22Rv1 (cell line): ENCODE data around the gene MAEA.

Experiments used
- CTCF ChIP-seq: fragments of 450-650 bp; IDR thresholded peaks from 2 replicates; pipeline ENCODE4 v1.5.1; 2017; ENCODE audit warnings: mild to moderate bottlenecking
- ZFX ChIP-seq: fragments of 450-650 bp; IDR thresholded peaks from 2 replicates; pipeline ENCODE4 v1.6.1; 2017; ENCODE audit warnings: antibody characterized with exemption, borderline replicate concordance

DNA sequence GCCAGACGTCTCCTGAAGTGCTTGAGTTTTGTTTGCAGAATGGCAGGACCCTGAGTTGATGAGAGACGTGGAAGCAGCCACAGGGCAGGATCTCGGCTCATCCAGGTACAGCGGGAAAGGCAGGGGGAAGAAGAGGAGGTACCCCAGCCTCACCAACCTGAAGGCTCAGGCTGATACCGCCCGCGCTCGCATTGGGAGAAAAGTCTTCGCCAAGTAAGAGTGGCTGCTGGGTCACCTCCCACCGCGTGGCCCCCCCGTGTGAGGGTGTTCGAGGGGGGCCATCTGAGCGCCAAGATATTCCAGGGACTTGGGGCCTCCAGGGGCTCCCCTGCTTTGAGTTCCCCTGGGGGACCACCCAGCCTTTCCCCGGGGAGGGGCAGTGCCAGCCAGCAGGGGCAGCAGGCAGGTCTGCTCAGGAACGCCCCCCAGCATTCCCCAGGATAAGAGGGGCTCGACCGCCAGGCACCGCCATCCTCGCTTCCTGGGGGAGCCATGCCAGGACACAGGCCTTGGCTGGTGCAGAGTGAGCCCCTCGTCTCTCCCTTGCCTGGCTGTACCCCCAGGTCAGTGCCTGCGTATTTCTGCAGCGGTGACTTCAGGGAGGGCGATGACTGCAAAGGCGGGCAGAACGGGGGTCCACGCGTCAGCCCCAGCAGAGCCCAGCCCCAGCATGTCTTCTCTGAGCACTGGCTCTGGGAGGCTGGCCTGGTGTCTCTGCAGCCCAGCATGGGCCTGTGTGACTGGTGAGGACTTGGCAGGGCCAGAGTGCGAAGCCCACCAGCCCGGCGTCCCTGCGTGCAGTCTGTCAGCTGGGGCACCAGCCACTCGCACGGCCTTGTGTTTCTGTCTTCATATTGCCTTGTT, 94.3 kb downstream of the MAEA start:
- TF ChIP-seq CTCF (no peak), ZFX (no peak)
